HG02973 (cell line): ENCODE measurements around the gene PPFIBP1.
"Not testable (repeated sequence)": the region's sequence is repeated elsewhere in the genome, so short reads cannot be mapped to it uniquely, and the experiment has no call there.

Source experiments
- ATAC-seq: cut with Tn5 transposase; IDR thresholded peaks from one replicate; pipeline ENCODE4 v1.9.1; 2021; ENCODE audit warnings: moderate library complexity; ENCODE audit not compliant: unreplicated experiment

Gene PPFIBP1

DNA sequence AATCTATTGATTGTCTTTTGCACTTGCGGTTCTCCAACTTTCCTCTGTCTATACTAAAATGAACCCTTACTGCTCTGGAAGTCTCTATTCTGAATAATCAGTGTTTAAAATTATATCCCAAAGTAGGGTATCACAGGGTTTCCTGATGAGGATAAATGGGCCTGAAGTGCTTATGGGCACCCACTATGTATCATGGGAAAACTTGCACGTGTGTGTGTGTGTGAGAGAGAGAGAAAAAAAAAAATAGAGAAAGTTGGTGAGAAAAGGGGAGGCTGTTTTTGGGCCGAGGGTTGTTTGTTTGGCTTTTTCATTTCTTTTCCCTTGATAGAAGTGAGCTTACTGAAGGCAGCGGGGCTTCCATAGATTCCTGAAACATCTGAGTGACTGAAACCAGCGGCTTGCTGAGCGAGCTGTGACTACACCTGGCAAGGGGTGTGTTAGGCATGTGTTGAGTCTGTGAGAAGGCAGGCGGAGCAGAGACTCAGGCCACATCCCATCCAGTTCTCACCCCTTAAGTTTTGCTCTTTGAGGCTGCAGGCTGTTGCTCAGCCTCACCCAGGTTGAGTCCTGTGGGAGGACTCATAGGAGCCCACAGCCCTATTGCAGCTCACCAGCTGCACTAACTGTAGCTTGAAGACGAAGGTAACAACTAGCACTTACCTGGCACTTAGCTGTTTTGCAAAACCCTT is 17.2 kb downstream of the PPFIBP1 start:
- no peak for ATAC-seq

- no peak for ATAC-seq
These were observed 18.6 kb downstream of the PPFIBP1 start for GRCh38 chr12:27542628-27543027.

- not testable (repeated sequence) for ATAC-seq
These were observed 20.9 kb downstream of the PPFIBP1 start for GRCh38 chr12:27544858-27545257.

DNA sequence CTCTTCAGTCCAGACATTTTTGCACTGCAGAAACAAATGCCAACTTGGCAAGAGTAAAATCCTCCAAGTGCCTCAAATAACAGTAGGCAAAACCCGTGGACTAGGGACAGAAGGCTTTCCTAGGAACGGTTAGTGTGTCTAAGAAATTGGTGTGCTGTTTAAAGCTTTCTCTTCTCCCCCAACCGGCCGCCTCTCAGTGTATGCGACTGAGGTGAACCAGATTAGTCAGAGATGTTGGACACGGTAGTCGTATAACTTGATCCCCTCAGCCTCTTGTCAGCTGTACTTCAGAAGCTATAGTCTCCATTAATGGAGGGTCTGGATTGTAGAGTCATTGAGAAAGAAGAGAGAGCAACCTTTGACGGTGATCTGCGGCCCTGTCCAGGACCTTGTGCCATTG is 21.7 kb downstream of the PPFIBP1 start:
- no peak for ATAC-seq

DNA sequence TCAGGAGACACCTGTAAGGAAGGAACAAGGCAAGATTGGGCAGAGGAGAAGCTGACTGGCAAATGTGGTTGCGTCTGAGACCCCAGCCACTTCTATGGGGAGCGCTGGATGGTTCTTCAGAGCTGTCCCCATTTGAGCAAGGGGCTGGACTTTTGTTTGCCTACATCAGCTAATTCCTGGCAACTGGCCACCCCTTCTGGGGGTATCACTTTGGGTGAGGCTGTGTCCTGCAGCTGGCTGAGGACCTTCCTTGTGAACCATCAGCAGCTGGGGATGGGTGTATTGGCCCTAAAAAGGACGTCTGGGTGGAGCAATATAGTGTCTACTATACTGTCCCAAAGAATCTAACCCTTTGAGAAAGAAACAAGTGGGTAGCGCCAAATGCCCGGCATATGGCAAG is 23.6 kb downstream of the PPFIBP1 start:
- ATAC-seq: no peak

GRCh38 chr12:27548301-27549199 is 24.5 kb downstream of the PPFIBP1 start:
- no peak for ATAC-seq

DNA sequence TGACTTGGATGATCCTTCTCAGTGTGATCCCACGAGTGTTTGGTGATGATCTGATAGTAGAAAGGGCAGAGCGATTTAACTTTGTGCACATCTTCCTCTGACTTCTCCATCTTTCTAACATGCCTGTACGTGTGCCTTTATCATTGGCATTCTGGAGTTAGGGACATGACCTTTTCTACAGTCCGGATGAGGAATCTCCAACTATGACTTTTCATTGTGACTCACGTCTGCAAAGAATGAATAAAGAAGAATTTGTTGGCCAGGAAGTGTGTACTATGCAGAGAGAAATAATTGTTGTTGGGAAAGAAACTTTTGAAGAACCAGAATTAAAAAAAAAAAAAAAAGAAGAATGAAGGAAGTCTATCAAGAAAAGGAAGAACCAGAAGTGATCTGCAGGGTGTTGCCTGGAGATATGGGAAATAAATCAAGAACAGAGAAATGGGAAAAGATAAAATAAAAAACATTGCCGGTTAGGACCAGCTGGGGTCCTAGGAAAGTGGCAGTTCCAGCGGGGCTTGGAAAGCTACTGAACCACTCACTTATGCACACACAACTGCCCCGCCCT is 25.3 kb downstream of the PPFIBP1 start:
- ATAC-seq: no peak

GRCh38 chr12:27549801-27550652 is 26.0 kb downstream of the PPFIBP1 start:
- ATAC-seq: no peak

DNA sequence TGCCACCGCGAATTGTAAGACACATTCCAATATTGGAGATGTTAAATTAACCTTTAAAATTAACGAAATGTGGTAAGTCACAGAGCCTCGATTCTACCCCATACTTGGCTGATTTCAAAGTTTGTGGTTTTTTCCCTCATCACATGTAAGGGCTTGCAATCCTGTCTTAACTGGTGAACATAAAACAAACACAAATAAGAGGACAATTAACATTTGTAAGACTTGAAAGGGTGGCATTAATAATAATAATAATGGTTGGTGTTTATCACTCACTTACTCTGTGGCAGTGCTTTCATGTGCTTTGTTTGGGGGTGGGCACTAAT is 26.6 kb downstream of the PPFIBP1 start:
- ATAC-seq: no peak

- no peak for ATAC-seq
These were observed 27.3 kb downstream of the PPFIBP1 start for GRCh38 chr12:27551172-27551840.

DNA sequence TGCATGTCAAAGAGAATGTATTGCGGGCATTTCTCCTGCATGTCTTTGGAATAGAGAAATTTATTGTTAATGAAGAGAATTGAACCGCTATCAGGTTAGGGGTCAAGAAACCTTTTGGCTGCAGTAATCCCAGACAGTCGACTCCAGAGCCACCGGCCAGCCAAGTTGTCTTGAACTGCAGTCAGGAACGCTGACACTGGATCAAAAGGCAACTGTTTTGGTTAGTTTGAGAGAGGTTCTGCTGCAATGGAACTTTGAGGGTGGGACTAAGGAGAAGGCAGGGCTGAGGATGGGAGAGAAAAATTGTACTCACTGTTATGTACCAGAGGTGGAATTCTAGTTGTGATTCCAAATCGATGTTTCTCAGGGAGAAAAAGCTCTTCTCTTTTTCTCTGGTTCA is 28.2 kb downstream of the PPFIBP1 start:
- no peak for ATAC-seq

- ATAC-seq: no peak
These were observed 29.0 kb downstream of the PPFIBP1 start for GRCh38 chr12:27552886-27553560.

- ATAC-seq: no peak
These were observed 29.9 kb downstream of the PPFIBP1 start for GRCh38 chr12:27553941-27554340.

DNA sequence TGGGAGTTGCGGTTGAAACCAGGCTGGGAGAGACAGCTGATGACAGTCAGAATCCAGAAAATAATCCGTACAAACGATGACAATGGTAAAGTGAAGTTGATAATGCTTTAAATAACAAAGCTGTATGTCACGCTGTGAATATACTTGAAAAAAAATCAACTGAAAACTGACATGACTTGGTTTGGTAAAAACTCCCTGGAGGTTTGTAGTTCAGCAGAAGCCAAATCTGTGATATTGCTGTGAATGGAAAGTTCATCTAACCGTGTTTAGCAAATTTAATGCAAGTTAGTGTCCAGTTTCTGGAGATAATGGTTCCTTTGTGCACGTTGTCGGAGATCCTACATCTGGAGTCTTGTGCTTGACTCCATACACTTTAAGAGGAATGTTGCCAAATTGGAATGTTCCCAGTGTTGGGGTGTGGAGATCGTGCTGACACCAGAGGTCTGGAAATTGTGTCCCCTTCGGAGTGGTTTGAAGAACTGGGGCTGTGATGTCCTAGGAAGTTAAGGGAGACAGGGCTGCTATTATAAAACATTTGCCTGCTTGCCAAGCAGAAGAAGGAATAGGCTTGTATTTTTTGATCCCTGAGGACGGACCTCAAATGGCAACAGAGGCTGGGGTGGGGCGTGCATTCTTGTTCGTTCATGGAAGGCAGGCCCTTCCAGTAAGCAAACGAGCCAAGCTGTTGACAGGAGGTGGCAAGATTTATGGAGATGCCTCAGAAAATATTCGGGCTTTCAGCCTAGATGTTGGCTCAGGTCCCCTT is 30.6 kb downstream of the PPFIBP1 start:
- ATAC-seq: no peak

- ATAC-seq: no peak
These were observed 31.4 kb downstream of the PPFIBP1 start for GRCh38 chr12:27555361-27555760.

GRCh38 chr12:27555925-27556778 is 32.1 kb downstream of the PPFIBP1 start:
- no peak for ATAC-seq

DNA sequence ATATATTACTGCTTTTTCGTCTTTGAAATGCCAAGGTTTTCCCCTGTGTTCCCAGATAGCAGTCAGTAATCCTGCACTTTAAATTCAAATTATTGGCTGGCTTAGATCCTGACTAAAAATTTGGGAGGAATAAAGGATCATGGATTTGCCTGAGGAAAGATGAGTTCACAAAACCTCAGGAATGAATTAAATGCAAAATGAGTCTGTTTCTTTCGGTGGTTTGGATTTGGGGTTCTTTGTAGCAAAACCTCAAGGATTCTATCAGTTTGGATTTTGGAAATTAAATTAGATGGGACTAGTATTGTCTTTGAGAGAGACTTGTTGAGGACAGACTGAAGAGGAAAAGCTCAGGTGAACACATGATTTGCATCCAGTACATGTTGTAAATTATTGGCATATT is 36.1 kb downstream of the PPFIBP1 start:
- ATAC-seq: no peak
